Fibroblast of mammary gland (primary cell): ENCODE data around the gene DCLK3.

ENCODE experiments used
- DNase-seq: peaks from one replicate; pipeline ENCODE4 v3.0.0-alpha.2; 2010; ENCODE audit warnings: low read depth
- H3K4me3 ChIP-seq: 2 replicates; pipeline ENCODE4 v1.5.1; 2011; ENCODE audit warnings: low read depth, mild to moderate bottlenecking, low read length, moderate library complexity; ENCODE audit not compliant: control insufficient read depth
- TF ChIP-seq, protein P1 (sequence below): conservative IDR thresholded peaks from 2 replicates; pipeline ENCODE4 v1.5.1; 2011; ENCODE audit warnings: low read depth, low read length, inconsistent platforms; ENCODE audit not compliant: control insufficient read depth, insufficient read depth

Gene DCLK3

GRCh38 chr3:36786921-36787890, 22.9 kb upstream of the DCLK3 start:
- no peak for DNase-seq
- TF ChIP-seq, protein P1, sequence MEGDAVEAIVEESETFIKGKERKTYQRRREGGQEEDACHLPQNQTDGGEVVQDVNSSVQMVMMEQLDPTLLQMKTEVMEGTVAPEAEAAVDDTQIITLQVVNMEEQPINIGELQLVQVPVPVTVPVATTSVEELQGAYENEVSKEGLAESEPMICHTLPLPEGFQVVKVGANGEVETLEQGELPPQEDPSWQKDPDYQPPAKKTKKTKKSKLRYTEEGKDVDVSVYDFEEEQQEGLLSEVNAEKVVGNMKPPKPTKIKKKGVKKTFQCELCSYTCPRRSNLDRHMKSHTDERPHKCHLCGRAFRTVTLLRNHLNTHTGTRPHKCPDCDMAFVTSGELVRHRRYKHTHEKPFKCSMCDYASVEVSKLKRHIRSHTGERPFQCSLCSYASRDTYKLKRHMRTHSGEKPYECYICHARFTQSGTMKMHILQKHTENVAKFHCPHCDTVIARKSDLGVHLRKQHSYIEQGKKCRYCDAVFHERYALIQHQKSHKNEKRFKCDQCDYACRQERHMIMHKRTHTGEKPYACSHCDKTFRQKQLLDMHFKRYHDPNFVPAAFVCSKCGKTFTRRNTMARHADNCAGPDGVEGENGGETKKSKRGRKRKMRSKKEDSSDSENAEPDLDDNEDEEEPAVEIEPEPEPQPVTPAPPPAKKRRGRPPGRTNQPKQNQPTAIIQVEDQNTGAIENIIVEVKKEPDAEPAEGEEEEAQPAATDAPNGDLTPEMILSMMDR, result no peak
- H3K4me3 ChIP-seq, result no peak overlapping the region

- TF ChIP-seq, protein P1, result no peak
- no peak overlapping the region for H3K4me3 ChIP-seq
- DNase-seq, result peak; percentile 62
These were observed 19.8 kb upstream of the DCLK3 start for GRCh38 chr3:36784138-36784635.

DNA sequence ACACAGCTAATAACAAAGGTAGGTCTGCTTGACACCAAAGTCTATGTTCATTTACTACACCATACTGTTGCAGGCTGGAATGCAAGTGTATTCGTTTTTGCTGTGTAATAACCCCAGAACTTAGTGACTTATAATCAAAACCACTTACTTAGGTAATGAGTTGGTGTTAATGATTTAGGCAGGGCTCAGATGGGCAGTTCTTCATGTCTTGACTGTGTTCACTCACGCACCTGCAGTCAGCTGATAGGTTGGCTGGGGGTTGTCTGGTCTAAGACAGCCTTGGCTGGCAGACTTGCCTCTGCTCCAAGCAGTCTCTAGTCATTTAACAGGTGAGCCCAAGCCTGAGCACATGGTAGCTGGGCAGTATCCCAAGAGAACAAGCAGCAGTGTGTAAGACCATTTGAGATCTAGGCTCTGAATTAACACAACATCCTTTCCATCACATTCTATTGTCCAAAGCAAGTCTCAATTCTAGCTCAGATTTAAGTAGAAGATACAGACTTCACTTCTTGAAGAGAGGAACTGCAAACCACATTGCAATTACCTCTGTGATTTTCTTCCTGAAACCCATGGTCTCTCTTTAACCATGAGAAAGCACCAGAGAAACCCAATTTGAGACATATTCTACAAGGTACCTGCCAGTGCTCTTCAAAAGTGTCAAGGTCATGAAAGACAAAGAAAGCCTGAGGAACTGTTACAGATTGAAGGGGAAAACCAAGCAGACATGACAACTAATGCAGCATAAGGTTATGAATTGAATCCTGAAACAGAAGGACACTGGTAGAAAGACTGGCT, 13.3 kb upstream of the DCLK3 start:
- H3K4me3 ChIP-seq, result no peak overlapping the region
- DNase-seq, result no peak
- TF ChIP-seq, protein P1, result no peak

GRCh38 chr3:36776436-36776835, 12.1 kb upstream of the DCLK3 start:
- no peak overlapping the region for H3K4me3 ChIP-seq
- DNase-seq, result no peak
- TF ChIP-seq, protein P1, result no peak

- no peak overlapping the region for H3K4me3 ChIP-seq
- DNase-seq, result peak; percentile 62
- TF ChIP-seq, protein P1, result no peak
These were observed 9.7 kb upstream of the DCLK3 start for GRCh38 chr3:36774052-36774451.

DNA sequence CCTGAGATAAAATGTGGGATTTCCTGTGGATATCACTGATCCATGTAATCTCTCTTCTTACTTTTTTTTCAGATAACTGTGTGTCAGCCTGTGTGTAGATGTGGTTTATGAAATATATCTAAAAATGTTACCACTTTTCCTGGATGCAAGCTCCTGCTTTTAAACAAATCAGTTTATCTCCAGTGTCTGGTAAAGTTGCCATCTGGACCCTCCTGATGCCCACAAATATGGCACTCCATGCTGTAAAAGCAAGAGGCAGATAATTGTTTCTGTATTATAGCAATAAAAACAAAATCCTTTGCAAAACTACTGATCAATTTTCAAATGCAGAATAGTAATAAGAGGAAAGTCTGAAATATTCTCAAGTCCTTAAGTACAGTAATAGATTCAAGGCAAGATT, 7.6 kb upstream of the DCLK3 start:
- H3K4me3 ChIP-seq, result no peak overlapping the region
- TF ChIP-seq, protein P1, result no peak
- no peak for DNase-seq
